IMR-90 (cell line): ENCODE results near the gene ANKHD1. TPM values are rescaled to one million over a fixed set of nuclear protein-coding genes. Genes with fewer than 3 reads are reported as not detected.

Experiments
- ATAC-seq: fragments of 200-7000 bp; cut with Tn5 transposase; 2 replicates; pipeline ENCODE4 v1.9.1; 2020; ENCODE audit warnings: low read depth, mild to moderate bottlenecking, moderate library complexity
- BruUV-seq: library from RNA; stranded (reverse); fragments of 400-500 nt; replicated peaks from 2 replicates; lab custom pipeline; 2021; lab: Mats Ljungman, UMichigan
- CTCF ChIA-PET: fragments of 300-600 bp; formaldehyde crosslinking; extraction: SDS; loops from one replicate; lab custom pipeline; 2021; ENCODE audit warnings: antibody characterized with exemption; lab: Yijun Ruan, JAX
- POLR2A ChIA-PET: fragments of 300-600 bp; sonication (Branson Sonifier 250); formaldehyde crosslinking; loops from one replicate; lab custom pipeline; 2022; ENCODE audit warnings: antibody characterized with exemption; ENCODE audit not compliant: unreplicated experiment; lab: Charles Lee
- DNase-seq: peaks from one replicate; pipeline ENCODE4 v3.0.0; 2013
- H2AFZ ChIP-seq: replicated peaks from 2 replicates; pipeline ENCODE3; 2013; ENCODE audit warnings: low read length, mild to moderate bottlenecking; ENCODE audit not compliant: poor library complexity
- H2AK5ac ChIP-seq: 2 replicates; pipeline ENCODE4 v1.6.1; 2013; ENCODE audit warnings: low read depth, low read length, inconsistent platforms
- H2AK9ac ChIP-seq: replicated peaks from 2 replicates; pipeline ENCODE3; 2013; ENCODE audit warnings: mild to moderate bottlenecking, low read depth, low read length, moderate library complexity; ENCODE audit not compliant: poor library complexity
- H2BK120ac ChIP-seq: 2 replicates; pipeline ENCODE4 v1.6.1; 2013; ENCODE audit warnings: low read depth, low read length, inconsistent platforms
- H2BK15ac ChIP-seq: 3 replicates; pipeline ENCODE4 v1.6.1; 2013; ENCODE audit warnings: low read depth, low read length, inconsistent platforms
- H2BK20ac ChIP-seq: 2 replicates; pipeline ENCODE4 v1.6.1; 2013; ENCODE audit warnings: low read depth, mild to moderate bottlenecking, inconsistent platforms, low read length, moderate library complexity
- H2BK5ac ChIP-seq: 2 replicates; pipeline ENCODE4 v1.6.1; 2013; ENCODE audit warnings: mild to moderate bottlenecking, low read depth, low read length, inconsistent platforms; ENCODE audit not compliant: poor library complexity, severe bottlenecking
- H3K14ac ChIP-seq: replicated peaks from 2 replicates; pipeline ENCODE4 v1.6.1; 2013; ENCODE audit warnings: low read depth, low read length, inconsistent platforms
- H3K18ac ChIP-seq: 2 replicates; pipeline ENCODE4 v1.6.1; 2013; ENCODE audit warnings: low read depth, low read length, control low read depth
- H3K23ac ChIP-seq: 2 replicates; pipeline ENCODE4 v1.6.1; 2013; ENCODE audit warnings: low read depth, low read length, inconsistent platforms
- H3K27ac ChIP-seq: 2 replicates; pipeline ENCODE4 v1.5.1; 2013; ENCODE audit warnings: mild to moderate bottlenecking, control low read depth, low read length; ENCODE audit not compliant: insufficient read depth
- H3K27me3 ChIP-seq: 2 replicates; pipeline ENCODE4 v1.6.1; 2013; ENCODE audit warnings: low read length; ENCODE audit not compliant: control insufficient read depth, insufficient read depth
- H3K36me3 ChIP-seq: 2 replicates; pipeline ENCODE4 v1.6.1; 2013; ENCODE audit warnings: low read length, mixed read lengths; ENCODE audit not compliant: control insufficient read depth, insufficient read depth
- H3K4ac ChIP-seq: 2 replicates; pipeline ENCODE4 v1.6.1; 2013; ENCODE audit warnings: low read depth, low read length, inconsistent platforms
- H3K4me1 ChIP-seq: 2 replicates; pipeline ENCODE4 v1.6.1; 2013; ENCODE audit warnings: low read length, mixed read lengths; ENCODE audit not compliant: control insufficient read depth, insufficient read depth
- H3K4me2 ChIP-seq: 2 replicates; pipeline ENCODE4 v1.6.1; 2013; ENCODE audit warnings: low read depth, mild to moderate bottlenecking, control low read depth, low read length, moderate library complexity
- H3K4me3 ChIP-seq: 2 replicates; pipeline ENCODE4 v1.5.1; 2013; ENCODE audit warnings: low read depth, mild to moderate bottlenecking, control low read depth, low read length, moderate library complexity; ENCODE audit not compliant: insufficient read depth
- H3K56ac ChIP-seq: 2 replicates; pipeline ENCODE4 v1.6.1; 2013; ENCODE audit warnings: low read length, inconsistent platforms; ENCODE audit not compliant: insufficient read depth; ENCODE audit errors: extremely low read depth
- H3K79me1 ChIP-seq, 2 experiments: 2 replicates each; pipeline ENCODE4 v1.6.1; 2013; ENCODE audit warnings: low read length in 2 of 2, inconsistent platforms in 1 of 2, low read depth in 1 of 2
- H3K9ac ChIP-seq: 2 replicates; pipeline ENCODE4 v1.6.1; 2013; ENCODE audit warnings: low read depth, low read length, control low read depth
- H3K9me1 ChIP-seq: 2 replicates; pipeline ENCODE4 v1.6.1; 2013; ENCODE audit warnings: low read length, inconsistent platforms; ENCODE audit not compliant: insufficient read depth
- H3K9me3 ChIP-seq: 2 replicates; pipeline ENCODE4 v1.6.1; 2013; ENCODE audit warnings: low read length; ENCODE audit not compliant: control insufficient read depth, insufficient read depth
- H4K20me1 ChIP-seq: 2 replicates; pipeline ENCODE4 v1.6.1; 2013; ENCODE audit warnings: low read length, inconsistent platforms; ENCODE audit not compliant: insufficient read depth
- H4K5ac ChIP-seq: 2 replicates; pipeline ENCODE4 v1.6.1; 2013; ENCODE audit warnings: mild to moderate bottlenecking, low read depth, low read length, control low read depth
- H4K8ac ChIP-seq, 2 experiments: 2 replicates each; pipeline ENCODE4 v1.6.1; 2013; ENCODE audit warnings: low read depth in 2 of 2, low read length in 2 of 2, control low read depth in 1 of 2, inconsistent platforms in 1 of 2
- H4K91ac ChIP-seq: 2 replicates; pipeline ENCODE4 v1.6.1; 2013; ENCODE audit warnings: low read depth, low read length, inconsistent platforms; ENCODE audit not compliant: insufficient read depth
- BHLHE40 ChIP-seq: fragments of 150-350 bp; IDR thresholded peaks from 2 replicates; pipeline ENCODE4 v1.6.1; 2016; ENCODE audit warnings: mild to moderate bottlenecking, low read depth, low read length
- CEBPB ChIP-seq: IDR thresholded peaks from 2 replicates; pipeline ENCODE4 v1.6.1; 2012; ENCODE audit warnings: low read depth, low read length, improper control_type of control experiment
- FOS ChIP-seq: fragments of 150-350 bp; IDR thresholded peaks from 2 replicates; pipeline ENCODE4 v1.6.1; 2016; ENCODE audit warnings: low read depth, low read length
- MAFK ChIP-seq: IDR thresholded peaks from 2 replicates; pipeline ENCODE4 v1.6.1; 2012; ENCODE audit warnings: low read depth, low read length, improper control_type of control experiment
- MXI1 ChIP-seq: IDR thresholded peaks from 2 replicates; pipeline ENCODE4 v1.6.1; 2012; ENCODE audit warnings: low read depth, mild to moderate bottlenecking, low read length, moderate library complexity, borderline replicate concordance
- POLR2A ChIP-seq: IDR thresholded peaks from 2 replicates; pipeline ENCODE4 v1.6.1; 2012; ENCODE audit warnings: mild to moderate bottlenecking, low read depth, low read length
- RAD21 ChIP-seq: IDR thresholded peaks from 2 replicates; pipeline ENCODE4 v1.6.1; 2012; ENCODE audit warnings: low read length, improper control_type of control experiment
- RFX5 ChIP-seq: IDR thresholded peaks from 2 replicates; pipeline ENCODE4 v1.8.0; 2012; ENCODE audit warnings: low read depth, mild to moderate bottlenecking, low read length, moderate library complexity
- WGBS, 2 experiments: methylation state at CpG; one replicate each; pipeline versions ENCODE4 v1.1.5 to v1.1.7; 2013; ENCODE audit warnings: missing lambda C conversion rate in 2 of 2; ENCODE audit not compliant: insufficient read length in 1 of 2; ENCODE audit errors: extremely low coverage in 2 of 2; 5-methylcytosine and 5-hydroxymethylcytosine counted together
- dilution Hi-C: fragments of 300-500 bp; cut with HindIII; formaldehyde crosslinking; loops from one replicate; pipeline ENCODE4 v1.14.3; 2018; ENCODE audit warnings: low sequenced_read_pairs; ENCODE audit not compliant: unreplicated experiment
- in situ Hi-C: fragments of 300-500 bp; cut with MboI; formaldehyde crosslinking; loops from 3 replicates; pipeline ENCODE4 v1.14.3; 2019; ENCODE audit warnings: low sequenced_read_pairs, inconsistent platforms, mixed read lengths
- intact Hi-C: fragments of 100-400 bp; cut with micrococcal nuclease; formaldehyde crosslinking; loops from 2 replicates; pipeline ENCODE4 v1.10.0; 2022
- polyA plus RNA-seq, 3 experiments: library from polyadenylated mRNA; depleted of rRNA; stranded (reverse); fragments of >200 nt; gene quantifications; 2 replicates each; pipeline ENCODE4 v1.2.3, GENCODE V29; 2012; ENCODE audit warnings: low replicate concordance in 1 of 3
- total RNA-seq: library from RNA; depleted of rRNA; stranded (reverse); fragments of >200 nt; gene quantifications from 2 replicates; pipeline ENCODE4 v1.2.3, GENCODE V29; 2012
- TF ChIP-seq, protein P1 (sequence below): fragments of 150-350 bp; IDR thresholded peaks from 2 replicates; pipeline ENCODE4 v1.6.1; 2017; ENCODE audit warnings: mild to moderate bottlenecking, antibody characterized with exemption, low read length, low read depth
- TF ChIP-seq, protein P2 (sequence below): fragments of 150-350 bp; IDR thresholded peaks from 2 replicates; pipeline ENCODE4 v1.6.1; 2016; ENCODE audit warnings: low read depth, mild to moderate bottlenecking, low read length, moderate library complexity, borderline replicate concordance

The ANKHD1 gene
- total and polyA plus RNA-seq, 2 of the 4 experiments (the other 2 are of a cell fraction) = 32.1 to 36.7 TPM

GRCh38 chr5:140554454-140554853, 152.8 kb downstream of the ANKHD1 start:
- H3K27ac ChIP-seq = no peak overlapping the region
- POLR2A ChIA-PET = no interaction called here
- CTCF ChIA-PET = interaction anchor here (0.9 kb wide), 1 partner anchor 18 kb away, joined by 11 read pairs; no protein-coding TSS in a partner anchor
- no peaks in the 10 kb centered on the region for H3K27me3 ChIP-seq
- BruUV-seq = no TSS peak
- H3K4me2 ChIP-seq = peak overlapping the region; percentile 49; the same call in 1 of the 2 replicates
- H3K4ac ChIP-seq = no peak overlapping the region
- peaks cover 25% of the 10 kb centered on the region for H3K36me3 ChIP-seq
- peaks cover 9% of the 10 kb centered on the region for H3K9me1 ChIP-seq
- H2AK9ac ChIP-seq = no peak overlapping the region
- peaks cover 22 to 73% of the 10 kb centered on the region in 2 experiments for H3K79me1 ChIP-seq
- intact Hi-C loops = no loop called here
- no peak overlapping the region for H4K8ac ChIP-seq
- H2AK5ac ChIP-seq = no peak overlapping the region
- TF ChIP-seq MAFK = no peak
- no peak for TF ChIP-seq RFX5
- TF ChIP-seq RAD21 = no peak
- TF ChIP-seq, protein P1, sequence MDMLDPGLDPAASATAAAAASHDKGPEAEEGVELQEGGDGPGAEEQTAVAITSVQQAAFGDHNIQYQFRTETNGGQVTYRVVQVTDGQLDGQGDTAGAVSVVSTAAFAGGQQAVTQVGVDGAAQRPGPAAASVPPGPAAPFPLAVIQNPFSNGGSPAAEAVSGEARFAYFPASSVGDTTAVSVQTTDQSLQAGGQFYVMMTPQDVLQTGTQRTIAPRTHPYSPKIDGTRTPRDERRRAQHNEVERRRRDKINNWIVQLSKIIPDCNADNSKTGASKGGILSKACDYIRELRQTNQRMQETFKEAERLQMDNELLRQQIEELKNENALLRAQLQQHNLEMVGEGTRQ = no peak
- peak; percentile 52; the same call in 1 of the 2 replicates for TF ChIP-seq FOS
- no peak for TF ChIP-seq MXI1
- TF ChIP-seq BHLHE40 = no peak
- TF ChIP-seq POLR2A = no peak; the same call in 1 of the 2 replicates
- TF ChIP-seq, protein P2, sequence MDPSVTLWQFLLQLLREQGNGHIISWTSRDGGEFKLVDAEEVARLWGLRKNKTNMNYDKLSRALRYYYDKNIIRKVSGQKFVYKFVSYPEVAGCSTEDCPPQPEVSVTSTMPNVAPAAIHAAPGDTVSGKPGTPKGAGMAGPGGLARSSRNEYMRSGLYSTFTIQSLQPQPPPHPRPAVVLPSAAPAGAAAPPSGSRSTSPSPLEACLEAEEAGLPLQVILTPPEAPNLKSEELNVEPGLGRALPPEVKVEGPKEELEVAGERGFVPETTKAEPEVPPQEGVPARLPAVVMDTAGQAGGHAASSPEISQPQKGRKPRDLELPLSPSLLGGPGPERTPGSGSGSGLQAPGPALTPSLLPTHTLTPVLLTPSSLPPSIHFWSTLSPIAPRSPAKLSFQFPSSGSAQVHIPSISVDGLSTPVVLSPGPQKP = no peak
- peak; percentile 96 for TF ChIP-seq CEBPB
- H3K4me3 ChIP-seq = no peak overlapping the region
- H3K23ac ChIP-seq = no peak overlapping the region
- in situ Hi-C loops = no loop called here
- H2AFZ ChIP-seq = no peak overlapping the region
- ATAC-seq (peak; percentile 51), DNase-seq (peak; percentile 83)
- no peak overlapping the region for H2BK120ac ChIP-seq
- H4K20me1 ChIP-seq = peaks cover 25% of the 10 kb centered on the region
- no peak overlapping the region for H4K5ac ChIP-seq
- H2BK15ac ChIP-seq = no peak overlapping the region
- H3K56ac ChIP-seq = no peak overlapping the region
- H4K91ac ChIP-seq = no peak overlapping the region
- 34% methylated on average over 2 of the region's 2 CpGs; no CpG with 5 or more reads in 1 of the 2 experiments for WGBS, 2 experiments
- no peak overlapping the region for H2BK20ac ChIP-seq
- H3K9me3 ChIP-seq = no peaks in the 10 kb centered on the region
- H3K4me1 ChIP-seq = peaks cover 16% of the 10 kb centered on the region
- no peak overlapping the region for H2BK5ac ChIP-seq
- 0 out of 2 replicates have a peak overlapping the region, but pooled peaks have one; percentile 15 for H3K14ac ChIP-seq
- dilution Hi-C loops = no loop called here
- no peak overlapping the region for H3K9ac ChIP-seq
- H3K18ac ChIP-seq = no peak overlapping the region
